CD14-positive monocyte (primary cell): Measurements from ENCODE around the gene JAG2. TPM values are rescaled to one million over a fixed set of nuclear protein-coding genes. Genes with fewer than 3 reads are reported as not detected.
A peak's percentile ranks its signal among the peaks of the same experiment; 100 is the strongest.

Experiments
- DNase-seq, 3 donors: peaks; one replicate each; pipeline ENCODE4 v3.0.0-alpha.2; 2011 to 2022
- H2AFZ ChIP-seq: 2 replicates; pipeline ENCODE4 v1.6.0; 2012; ENCODE audit warnings: mild to moderate bottlenecking, low read depth, low read length, inconsistent platforms; ENCODE audit not compliant: insufficient read depth, poor library complexity, severe bottlenecking
- H3K27ac ChIP-seq, 2 donors: 1 replicate in 1 of 2; 2 replicates in 1 of 2; pipeline ENCODE4 v1.5.1; 2012 to 2013; ENCODE audit warnings: low read length in 2 of 2, control low read depth in 1 of 2, inconsistent platforms in 1 of 2, low read depth in 1 of 2, mild to moderate bottlenecking in 1 of 2
- H3K27me3 ChIP-seq, 2 donors: one replicate each; pipeline versions ENCODE4 v1.6.0 to v1.6.1; 2011 to 2013; ENCODE audit warnings: low read length in 2 of 2; ENCODE audit not compliant: control insufficient read depth in 2 of 2, insufficient read depth in 2 of 2
- H3K36me3 ChIP-seq, 2 donors: replicated peaks in 1 of 2; 1 replicate in 1 of 2; 2 replicates in 1 of 2; pipeline versions ENCODE4 v1.5.1 to v1.6.1; 2012 to 2013; ENCODE audit warnings: low read length in 2 of 2, control low read depth in 1 of 2, inconsistent platforms in 1 of 2, mild to moderate bottlenecking in 1 of 2; ENCODE audit not compliant: insufficient read depth in 2 of 2, control insufficient read depth in 1 of 2
- H3K4me1 ChIP-seq, 2 donors: 1 replicate in 1 of 2; 2 replicates in 1 of 2; pipeline versions ENCODE4 v1.5.1 to v1.6.1; 2012 to 2013; ENCODE audit warnings: low read length in 2 of 2, control low read depth in 1 of 2, inconsistent platforms in 1 of 2, mild to moderate bottlenecking in 1 of 2, moderate library complexity in 1 of 2; ENCODE audit not compliant: insufficient read depth in 2 of 2, control insufficient read depth in 1 of 2
- H3K4me2 ChIP-seq: replicated peaks from 2 replicates; pipeline ENCODE3; 2012; ENCODE audit warnings: low read length, moderate library complexity, mild to moderate bottlenecking; ENCODE audit not compliant: poor library complexity, severe bottlenecking; ENCODE audit errors: extremely low read depth
- H3K4me3 ChIP-seq, 3 experiments: fragments of 200-600 bp in 1 of 3; sonication (generic) in 1 of 3; replicated peaks in 1 of 3; 1 replicate in 2 of 3; 2 replicates in 1 of 3; pipeline ENCODE4 v1.5.1; 2011 to 2013; ENCODE audit warnings: low read length in 3 of 3, mild to moderate bottlenecking in 3 of 3, control low read depth in 2 of 3, low read depth in 2 of 3, inconsistent platforms in 1 of 3, moderate library complexity in 1 of 3
- H3K79me2 ChIP-seq: 2 replicates; pipeline ENCODE4 v1.6.0; 2012; ENCODE audit warnings: mild to moderate bottlenecking, control low read depth, inconsistent platforms, low read length, moderate library complexity; ENCODE audit not compliant: insufficient read depth
- H3K9ac ChIP-seq: 2 replicates; pipeline ENCODE4 v1.6.0; 2017; ENCODE audit warnings: low read length, mild to moderate bottlenecking; ENCODE audit not compliant: insufficient read depth, poor library complexity, severe bottlenecking
- H3K9me3 ChIP-seq, 2 donors: replicated peaks in 1 of 2; 1 replicate in 1 of 2; 2 replicates in 1 of 2; pipeline versions ENCODE4 v1.5.1 to v1.6.1; 2012 to 2013; ENCODE audit warnings: low read length in 2 of 2, control low read depth in 1 of 2; ENCODE audit not compliant: control insufficient read depth in 1 of 2, insufficient read depth in 1 of 2
- H4K20me1 ChIP-seq: 2 replicates; pipeline ENCODE4 v1.6.0; 2012; ENCODE audit warnings: mild to moderate bottlenecking, low read length, control low read depth, moderate library complexity; ENCODE audit not compliant: insufficient read depth
- H3K27ac Mint-ChIP-seq, 7 donors: one replicate each; pipeline ENCODE4 v1.8.0; 2020; ENCODE audit warnings: mild to moderate bottlenecking in 7 of 7, mixed read lengths in 7 of 7, moderate library complexity in 6 of 7, inconsistent platforms in 2 of 7
- H3K27me3 Mint-ChIP-seq, 3 donors: one replicate each; pipeline ENCODE4 v1.8.0; 2021 to 2022; ENCODE audit warnings: low read depth in 3 of 3, mild to moderate bottlenecking in 3 of 3, mixed read lengths in 3 of 3, moderate library complexity in 3 of 3, inconsistent platforms in 1 of 3
- H3K36me3 Mint-ChIP-seq, 2 donors: one replicate each; pipeline ENCODE4 v1.8.0; 2020; ENCODE audit warnings: mixed read lengths in 2 of 2, inconsistent platforms in 1 of 2, mild to moderate bottlenecking in 1 of 2
- H3K4me1 Mint-ChIP-seq: one replicate; pipeline ENCODE4 v1.8.0; 2020; ENCODE audit warnings: mild to moderate bottlenecking, mixed read lengths
- H3K4me3 Mint-ChIP-seq, 2 donors: one replicate each; pipeline ENCODE4 v1.8.0; 2020; ENCODE audit warnings: mild to moderate bottlenecking in 2 of 2, mixed read lengths in 2 of 2, moderate library complexity in 1 of 2
- H3K9me3 Mint-ChIP-seq, 7 donors: one replicate each; pipeline ENCODE4 v1.8.0; 2020 to 2022; ENCODE audit warnings: mixed read lengths in 7 of 7, mild to moderate bottlenecking in 6 of 7, moderate library complexity in 6 of 7, inconsistent platforms in 2 of 7
- CTCF ChIP-seq: fragments of 200-600 bp; IDR thresholded peaks from one replicate; pipeline ENCODE4 v1.8.0; 2022; ENCODE audit warnings: antibody characterized with exemption, mild to moderate bottlenecking
- WGBS: methylation state at CpG from one replicate; pipeline ENCODE4 v1.1.5; 2013; ENCODE audit warnings: missing lambda C conversion rate; ENCODE audit not compliant: insufficient coverage; 5-methylcytosine and 5-hydroxymethylcytosine counted together
- intact Hi-C, 2 donors: fragments of 100-400 bp; cut with micrococcal nuclease; formaldehyde crosslinking; loops; one replicate each; pipeline versions ENCODE4 v1.15.0 to v1.15.1; 2023
- polyA plus RNA-seq, 3 donors: library from polyadenylated mRNA; depleted of rRNA in 1 of 3; unstranded in 2 of 3; stranded (reverse) in 1 of 3; fragments of 300-500 nt in 2 of 3; fragments of >200 nt in 1 of 3; fragmentation: Illumina TruSeq in 2 of 3; gene quantifications; 1 replicate in 2 of 3; 2 replicates in 1 of 3; pipeline ENCODE4 v1.2.3, GENCODE V29; 2012 to 2021

JAG2 gene
- polyA plus RNA-seq, 3 donors = 1.2 TPM; not detected in 2

GRCh38 chr14:105180592-105181548 is 12.3 kb upstream of the JAG2 start, which contains the start of gene NUDT14:
Gene NUDT14, minus strand, starts transcription at chr14:105181312. Its CDS starts 103 bp downstream, at chr14:105181209.
- Histone ChIP-seq H2AFZ (peak within 1 kb of the TSS; percentile 83), H3K79me2 (no peaks in the 10 kb centered on the region), H3K4me1 (peaks cover 22 to 27% of the 10 kb centered on the region in 2 donors), H3K9me3 (no peaks in the 10 kb centered on the region), H3K27me3 (peaks cover 0 to 13% of the 10 kb centered on the region in 2 donors), H3K4me2 (peak within 1 kb of the TSS; percentile 93), H4K20me1 (peaks cover 10% of the 10 kb centered on the region), H3K27ac (no peak within 1 kb of the TSS), H3K4me3 (peak within 1 kb of the TSS; percentile 49 to 81 (median 51)), H3K36me3 (no peaks in the 10 kb centered on the region), H3K9ac (peak within 1 kb of the TSS; percentile 28)
- peaks cover 27 to 58% (median 29%) of the 10 kb centered on the region in 3 donors for H3K27me3 Mint-ChIP-seq
- TF ChIP-seq CTCF = no peak
- DNase-seq = peak in 2 of 3 donors; percentile 14 to 55
- intact Hi-C loops = loop anchor here in 1 of 2 donors (5.0 kb wide), 1 partner anchor 204 kb away; the partner anchor contains the start of gene AHNAK2
- under 1% methylated on average over 86 of the region's 106 CpGs for WGBS
- peaks cover 0 to 2% of the 10 kb centered on the region in 2 donors for H3K36me3 Mint-ChIP-seq
- H3K9me3 Mint-ChIP-seq = no peaks in the 10 kb centered on the region
- H3K4me1 Mint-ChIP-seq = peaks cover 24% of the 10 kb centered on the region
- H3K4me3 Mint-ChIP-seq = peak within 1 kb of the TSS; percentile 85 to 91
- H3K27ac Mint-ChIP-seq = peak within 1 kb of the TSS in 4 of 7 donors; percentile 37 to 80 (median 60)

GRCh38 chr14:105179191-105179590 is 10.6 kb upstream of the JAG2 start:
- WGBS = 97% methylated on average over 12 of the region's 13 CpGs
- intact Hi-C loops = no loop called here
- peaks cover 0 to 19% of the 10 kb centered on the region in 2 donors for H3K27me3 ChIP-seq
- peaks cover 34% of the 10 kb centered on the region for H3K4me1 Mint-ChIP-seq
- no peak overlapping the region for H3K4me3 Mint-ChIP-seq
- peaks cover 0 to 2% of the 10 kb centered on the region in 2 donors for H3K36me3 Mint-ChIP-seq
- H3K27me3 Mint-ChIP-seq = peaks cover 31 to 64% (median 35%) of the 10 kb centered on the region in 3 donors
- H3K36me3 ChIP-seq = no peaks in the 10 kb centered on the region
- H3K9ac ChIP-seq = no peak overlapping the region
- H3K79me2 ChIP-seq = no peaks in the 10 kb centered on the region
- H3K4me3 ChIP-seq = no peak overlapping the region
- DNase-seq = no peak
- peaks cover 10% of the 10 kb centered on the region for H4K20me1 ChIP-seq
- no peak for TF ChIP-seq CTCF
- no peak overlapping the region for H3K27ac Mint-ChIP-seq
- H3K27ac ChIP-seq = no peak overlapping the region
- no peak overlapping the region for H3K4me2 ChIP-seq
- no peak overlapping the region for H2AFZ ChIP-seq
- H3K9me3 Mint-ChIP-seq = peaks cover 0 to 1% (median 0%) of the 10 kb centered on the region in 7 donors
- peaks cover 31 to 37% of the 10 kb centered on the region in 2 donors for H3K4me1 ChIP-seq
- no peaks in the 10 kb centered on the region for H3K9me3 ChIP-seq
